DND-41 (cell line): Measurements from ENCODE around the gene KLF17.

Source experiments
- ATAC-seq: fragments of 200-7000 bp; cut with Tn5 transposase; 3 replicates; pipeline ENCODE4 v1.9.1; 2021; ENCODE audit warnings: low read depth; ENCODE audit not compliant: insufficient read depth
- DNase-seq: peaks from one replicate; pipeline ENCODE4 v3.0.0-alpha.2; 2020
- H2AFZ ChIP-seq: 2 replicates; pipeline ENCODE4 v1.6.0; 2012; ENCODE audit warnings: low read depth, low read length
- H3K27ac ChIP-seq: 2 replicates; pipeline ENCODE4 v1.5.1; 2012; ENCODE audit warnings: low read length, inconsistent platforms
- H3K27me3 ChIP-seq: fragments of 200-600 bp; sonication (generic); 2 replicates; pipeline ENCODE4 v1.6.0; 2012; ENCODE audit warnings: low read length, mild to moderate bottlenecking, inconsistent platforms; ENCODE audit not compliant: insufficient read depth, poor library complexity
- H3K36me3 ChIP-seq: 2 replicates; pipeline ENCODE4 v1.5.1; 2012; ENCODE audit warnings: low read length, inconsistent platforms; ENCODE audit not compliant: insufficient read depth
- H3K4me1 ChIP-seq: 2 replicates; pipeline ENCODE4 v1.5.1; 2012; ENCODE audit warnings: mild to moderate bottlenecking, low read length; ENCODE audit not compliant: insufficient read depth
- H3K4me2 ChIP-seq: 2 replicates; pipeline ENCODE4 v1.6.0; 2012; ENCODE audit warnings: mild to moderate bottlenecking, moderate library complexity, low read length, inconsistent platforms; ENCODE audit not compliant: insufficient read depth
- H3K4me3 ChIP-seq, 2 experiments: fragments of 200-600 bp in 1 of 2; shearing (Covaris generic) in 1 of 2; 2 replicates each; pipeline ENCODE4 v1.5.1; 2012 to 2016; ENCODE audit warnings: inconsistent platforms in 2 of 2, low read length in 2 of 2, mild to moderate bottlenecking in 2 of 2, low read depth in 1 of 2, moderate library complexity in 1 of 2
- H3K79me2 ChIP-seq: 2 replicates; pipeline ENCODE4 v1.6.0; 2012; ENCODE audit warnings: low read length, inconsistent platforms; ENCODE audit not compliant: insufficient read depth
- H3K9ac ChIP-seq: 2 replicates; pipeline ENCODE4 v1.6.0; 2012; ENCODE audit warnings: low read depth, mild to moderate bottlenecking, inconsistent platforms, low read length, moderate library complexity
- H3K9me3 ChIP-seq: 2 replicates; pipeline ENCODE4 v1.5.1; 2012; ENCODE audit warnings: low read length, moderate library complexity, mild to moderate bottlenecking, inconsistent platforms; ENCODE audit not compliant: insufficient read depth, severe bottlenecking
- H4K20me1 ChIP-seq: 2 replicates; pipeline ENCODE4 v1.6.0; 2012; ENCODE audit warnings: low read length; ENCODE audit not compliant: insufficient read depth
- CTCF ChIP-seq: IDR thresholded peaks from 2 replicates; pipeline ENCODE4 v1.5.1; 2012; ENCODE audit warnings: borderline replicate concordance, low read length, moderate library complexity, mild to moderate bottlenecking; ENCODE audit not compliant: poor library complexity, severe bottlenecking; ENCODE audit errors: extremely low read depth
- EZH2 ChIP-seq: IDR thresholded peaks from 3 replicates; pipeline ENCODE4 v1.6.1; 2012; ENCODE audit warnings: borderline replicate concordance, low read depth, mild to moderate bottlenecking, moderate library complexity, low read length, inconsistent platforms; ENCODE audit not compliant: severe bottlenecking

KLF17 gene

GRCh38 chr1:44119525-44119924 is 904 bp downstream of the KLF17 start:
- Histone ChIP-seq H3K4me2 (no peak overlapping the region), H3K9me3 (no peaks in the 10 kb centered on the region), H4K20me1 (no peaks in the 10 kb centered on the region), H3K4me3 (no peak overlapping the region), H3K27ac (no peak overlapping the region), H3K27me3 (peaks cover 4% of the 10 kb centered on the region), H3K9ac (no peak overlapping the region), H3K79me2 (no peaks in the 10 kb centered on the region), H3K36me3 (no peaks in the 10 kb centered on the region), H3K4me1 (no peaks in the 10 kb centered on the region), H2AFZ (no peak overlapping the region)
- no peak for DNase-seq
- TF ChIP-seq CTCF (no peak), EZH2 (no peak)
- no peak for ATAC-seq

GRCh38 chr1:44120398-44120949 is 1.9 kb downstream of the KLF17 start:
- Histone ChIP-seq H4K20me1 (no peaks in the 10 kb centered on the region), H3K79me2 (no peaks in the 10 kb centered on the region), H3K27me3 (peaks cover 4% of the 10 kb centered on the region), H3K27ac (no peak overlapping the region), H3K4me3 (no peak overlapping the region), H3K4me1 (no peaks in the 10 kb centered on the region), H3K4me2 (no peak overlapping the region), H3K9me3 (no peaks in the 10 kb centered on the region), H2AFZ (no peak overlapping the region), H3K36me3 (no peaks in the 10 kb centered on the region), H3K9ac (no peak overlapping the region)
- DNase-seq (no peak), ATAC-seq (no peak)
- no peak for TF ChIP-seq CTCF
- TF ChIP-seq EZH2, result no peak

- Histone ChIP-seq H3K9ac (no peak overlapping the region), H4K20me1 (no peaks in the 10 kb centered on the region), H3K36me3 (no peaks in the 10 kb centered on the region), H3K27ac (no peak overlapping the region), H3K4me2 (no peak overlapping the region), H3K27me3 (peaks cover 18% of the 10 kb centered on the region), H3K79me2 (no peaks in the 10 kb centered on the region), H3K4me1 (peaks cover 7% of the 10 kb centered on the region; the same call in 1 of the 2 replicates), H3K9me3 (no peaks in the 10 kb centered on the region), H3K4me3 (no peak overlapping the region), H2AFZ (no peak overlapping the region)
- no peak for TF ChIP-seq CTCF
- TF ChIP-seq EZH2, result no peak
- DNase-seq (no peak), ATAC-seq (no peak)
Measured at GRCh38 chr1:44129616-44130500, 11.2 kb downstream of the KLF17 start.
